ENCODE results near the gene KYNU.
"Not testable (repeated sequence)": the region's sequence is repeated elsewhere in the genome, so short reads cannot be mapped to it uniquely, and the experiment has no call there.

KYNU gene

GRCh38 chr2:142877216-142877838 is at the start of gene KYNU:
KYNU (plus strand) TSS chr2:142877664; CDS start chr2:142885368, 7,704 bp downstream.
- DNase-seq, result peak; percentile 28

GRCh38 chr2:142834021-142834420 is 43.4 kb upstream of the KYNU start:
- DNase-seq, result no peak

DNA sequence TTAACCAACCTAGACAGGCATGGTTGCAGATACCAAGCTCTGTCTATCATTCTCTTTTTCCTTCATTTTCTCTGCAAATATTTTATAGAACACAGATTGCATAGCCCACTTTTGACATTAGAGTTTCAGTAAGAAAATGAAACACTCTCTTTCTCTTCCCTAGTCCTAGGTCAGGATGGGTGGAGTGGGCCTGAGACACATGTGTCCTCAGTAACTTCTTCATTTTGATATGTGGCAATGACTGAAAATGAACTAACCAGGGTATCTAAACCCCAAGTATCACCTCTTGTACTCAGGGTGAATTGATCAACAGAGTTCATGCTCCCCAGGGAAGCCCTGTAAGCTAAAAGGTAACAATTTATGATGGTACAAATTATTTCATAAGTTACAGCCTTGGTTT is 37.0 kb upstream of the KYNU start:
- no peak for DNase-seq

DNA sequence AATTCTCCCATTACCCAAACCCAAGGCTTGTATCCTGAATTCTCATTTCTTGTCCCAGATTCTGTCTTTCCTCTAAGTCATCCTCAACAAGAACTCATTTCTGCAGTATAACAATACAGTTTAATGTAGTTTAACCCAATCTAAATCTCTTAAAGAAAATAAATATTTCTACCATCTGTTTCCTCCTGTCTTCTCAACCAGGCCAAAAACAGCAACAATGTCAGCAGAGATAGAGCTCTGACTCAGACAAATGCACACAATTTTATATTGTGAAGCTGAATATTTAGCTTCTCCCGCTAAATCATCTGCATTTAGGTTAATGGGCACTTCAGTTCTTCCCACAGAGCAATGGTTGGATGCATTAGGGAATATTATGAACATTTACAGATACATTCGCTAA is 35.7 kb upstream of the KYNU start:
- no peak for DNase-seq

GRCh38 chr2:142842369-142842768 is 35.1 kb upstream of the KYNU start:
- DNase-seq, result no peak

DNA sequence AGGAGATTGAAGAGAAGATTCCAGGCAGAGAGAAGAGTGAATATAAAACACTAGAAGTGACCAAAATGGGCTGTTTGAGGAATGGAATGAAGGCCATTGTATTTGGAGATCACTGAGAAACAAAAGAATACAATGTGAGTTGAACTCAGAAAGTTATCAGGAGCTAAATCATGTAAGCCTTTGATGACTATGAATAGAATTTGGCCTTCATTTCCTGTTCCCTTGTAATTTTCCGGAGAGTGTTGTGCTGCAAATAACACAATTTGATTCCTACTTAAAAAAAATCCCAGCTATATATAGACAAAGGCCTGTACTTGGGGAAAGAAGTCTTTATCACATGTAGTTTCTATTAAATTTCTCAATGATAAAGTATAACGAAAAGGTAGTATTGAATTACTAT is 33.7 kb upstream of the KYNU start:
- no peak for DNase-seq

DNA sequence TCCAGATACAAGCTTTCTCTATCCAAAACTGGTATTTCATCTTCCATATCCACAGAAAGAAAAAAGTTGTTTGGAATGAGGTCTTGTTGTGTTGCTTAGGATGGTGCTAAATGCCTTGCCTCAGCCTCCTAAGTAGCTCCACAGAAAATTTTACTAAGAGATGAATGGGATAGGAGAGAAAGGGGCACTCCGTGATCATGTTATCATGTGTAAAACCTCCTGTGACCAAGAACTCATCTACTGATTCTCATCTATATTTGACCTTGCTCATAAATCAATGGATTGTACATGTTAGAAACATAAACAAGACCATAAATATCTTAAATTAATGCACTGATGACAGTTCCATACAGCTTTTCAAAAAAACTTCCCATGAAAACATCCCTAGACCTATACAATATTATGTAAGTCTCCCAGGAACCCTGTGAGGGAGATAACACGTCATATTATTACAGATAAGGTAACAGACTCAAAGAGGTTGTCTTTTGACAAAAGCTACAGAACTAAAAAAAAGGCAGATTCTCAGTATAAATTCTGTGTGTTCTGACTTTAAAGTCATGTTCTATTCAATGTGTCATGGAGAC is 29.3 kb upstream of the KYNU start:
- DNase-seq, result no peak

DNA sequence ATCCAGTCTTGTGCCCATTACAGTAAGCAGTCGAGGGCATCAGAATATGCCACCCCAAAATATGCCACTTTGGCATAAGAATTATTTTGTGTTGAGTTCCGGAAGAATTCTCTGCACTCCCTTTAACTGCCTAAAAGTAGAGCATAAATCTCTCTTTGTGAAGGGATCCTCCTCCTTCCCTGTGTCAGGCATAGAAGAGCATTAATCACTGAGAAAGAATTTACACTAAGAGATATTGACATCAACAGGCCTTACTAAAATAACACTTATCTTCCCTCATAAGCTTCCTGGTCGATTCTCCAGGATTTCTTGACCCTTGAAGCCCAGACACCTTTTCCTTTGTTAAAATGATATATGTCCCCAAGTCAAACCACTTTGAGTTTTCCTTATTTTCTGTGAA is 27.6 kb upstream of the KYNU start:
- no peak for DNase-seq

GRCh38 chr2:142853912-142854311 is 23.6 kb upstream of the KYNU start:
- DNase-seq, result no peak

DNA sequence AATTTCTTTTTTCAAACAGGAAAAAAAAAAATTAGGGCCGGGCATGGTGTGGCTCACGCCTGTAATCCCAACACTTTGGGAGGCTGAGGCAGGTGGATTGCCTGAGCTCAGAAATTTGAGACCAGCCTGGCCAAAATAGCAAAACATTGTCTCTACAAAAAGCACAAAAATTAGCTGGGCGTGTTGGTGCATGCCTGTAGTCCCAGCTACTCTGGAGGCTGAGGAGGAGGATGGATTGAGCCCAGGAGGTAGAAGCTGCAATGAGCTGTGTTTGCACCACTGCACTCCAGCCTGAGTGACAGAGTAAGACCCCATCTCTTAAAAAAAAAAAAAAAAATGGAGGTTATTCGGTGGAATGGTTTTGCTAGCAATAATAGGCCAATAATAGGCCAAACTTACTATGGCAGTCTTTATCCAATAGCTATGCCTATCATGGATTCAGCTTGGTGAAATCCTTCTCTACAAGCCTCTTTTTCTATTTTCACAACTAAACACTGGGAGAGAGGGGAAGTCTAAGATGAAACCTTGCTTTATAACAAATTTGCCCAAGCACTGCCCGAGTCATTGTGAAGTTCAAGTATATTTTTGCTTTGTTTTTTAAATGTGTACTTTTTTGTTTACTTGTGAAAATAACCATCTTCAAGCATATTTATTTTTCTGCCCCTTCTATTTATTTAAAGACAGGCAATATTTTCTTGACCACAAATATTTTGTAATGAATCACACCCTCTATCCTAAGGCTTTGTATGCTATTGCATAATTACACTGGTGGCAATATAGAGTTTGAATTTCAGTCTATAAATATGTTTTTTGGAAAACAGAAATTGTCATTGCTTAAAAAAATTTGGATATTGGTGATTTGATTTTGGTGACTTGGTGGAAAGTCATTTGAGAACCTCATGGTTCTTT is 20.0 kb upstream of the KYNU start:
- no peak for DNase-seq

- DNase-seq, result no peak
Measured at GRCh38 chr2:142858961-142859360, 18.5 kb upstream of the KYNU start.

DNA sequence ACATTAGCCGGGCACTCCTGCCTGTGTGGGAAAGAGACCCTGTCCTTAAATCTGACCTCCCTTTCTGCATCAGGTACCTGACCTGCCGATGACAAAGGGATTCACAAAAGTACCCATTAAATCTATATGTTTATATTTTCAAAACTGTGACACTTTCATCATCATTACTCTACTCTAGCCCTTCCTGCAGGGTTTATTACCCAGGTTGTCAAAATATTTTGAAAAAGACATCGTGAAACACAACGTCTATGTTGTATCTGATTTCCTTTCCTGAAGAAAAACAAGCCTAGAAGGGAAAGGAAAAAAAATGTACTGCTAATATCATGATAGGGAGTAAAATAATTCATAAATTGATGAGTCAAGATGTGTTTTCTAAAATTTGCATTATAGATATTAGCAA is 15.2 kb upstream of the KYNU start:
- no peak for DNase-seq

- no peak for DNase-seq
Measured at GRCh38 chr2:142862847-142863246, 14.6 kb upstream of the KYNU start.

GRCh38 chr2:142863485-142863961 is 13.9 kb upstream of the KYNU start:
- no peak for DNase-seq

- not testable (repeated sequence) for DNase-seq
Measured at GRCh38 chr2:142864605-142865004, 12.9 kb upstream of the KYNU start.

DNA sequence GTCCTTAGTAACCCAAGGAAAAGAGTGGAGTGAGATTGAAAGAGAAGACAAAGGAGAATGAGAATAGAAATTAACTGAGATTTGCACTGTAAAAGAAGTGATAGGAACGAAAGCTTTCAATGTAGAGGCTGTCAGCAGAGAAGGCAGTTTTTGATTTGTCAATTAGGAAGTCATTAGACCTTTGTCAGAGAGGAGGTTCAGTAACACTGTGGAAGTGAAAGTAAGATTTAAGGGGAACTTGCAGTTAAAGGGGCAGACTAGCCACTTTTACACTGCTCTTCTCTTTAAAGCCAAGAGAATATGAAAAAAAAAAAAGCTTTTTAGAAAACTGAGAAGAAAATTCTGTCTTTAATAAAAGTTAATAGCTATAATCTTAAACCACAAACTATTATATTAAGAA is 11.5 kb upstream of the KYNU start:
- peak; percentile 70 for DNase-seq

- DNase-seq, result no peak
Measured at GRCh38 chr2:142866426-142866825, 11.0 kb upstream of the KYNU start.

DNA sequence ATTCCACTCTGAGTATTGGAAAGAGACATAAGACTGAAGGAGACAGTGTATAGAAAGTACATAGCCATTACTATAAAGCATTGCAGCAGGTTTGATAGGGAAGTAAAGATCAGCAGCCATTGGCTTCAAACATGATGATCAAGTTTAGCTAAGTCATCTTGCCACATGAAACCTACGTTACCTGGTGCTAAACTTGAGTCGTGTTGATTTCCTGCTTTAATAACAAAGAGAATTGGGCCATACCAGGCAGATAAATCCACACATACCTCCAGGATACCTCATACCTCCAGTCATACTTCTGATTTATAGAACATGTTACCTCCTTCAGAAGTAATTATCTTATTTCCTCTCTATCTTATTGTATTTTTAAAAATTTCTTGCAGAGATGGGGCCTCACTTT is 10.3 kb upstream of the KYNU start:
- no peak for DNase-seq

GRCh38 chr2:142868229-142868762 is 9.2 kb upstream of the KYNU start:
- DNase-seq, result no peak

- not testable (repeated sequence) for DNase-seq
Measured at GRCh38 chr2:142869065-142869460, 8.4 kb upstream of the KYNU start.

- DNase-seq, result no peak
Measured at GRCh38 chr2:142869461-142870106, 7.9 kb upstream of the KYNU start.

- no peak for DNase-seq
Measured at GRCh38 chr2:142870526-142870925, 6.9 kb upstream of the KYNU start.

DNA sequence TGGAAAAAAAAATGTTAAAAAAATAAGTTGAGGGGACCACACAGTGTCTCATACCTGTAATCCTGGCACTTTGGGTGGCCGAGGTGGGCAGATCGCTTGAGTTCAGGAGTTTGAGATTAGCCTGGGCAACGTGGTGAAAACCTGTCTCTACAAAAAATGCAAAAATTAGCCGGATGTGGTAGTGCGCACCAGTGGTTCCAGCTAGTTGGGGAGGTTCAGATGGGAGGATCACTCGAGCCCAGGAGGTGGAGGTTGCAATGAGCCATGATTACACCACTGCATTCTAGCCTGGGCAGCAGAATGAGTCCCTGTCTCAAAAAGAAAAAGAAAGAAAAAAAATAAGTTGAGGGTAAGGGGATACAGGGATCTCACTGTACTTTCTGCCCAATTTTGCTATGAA is 6.1 kb upstream of the KYNU start:
- no peak for DNase-seq

All from SIG-M5 (cell line).